ENCODE measurements around the gene IFNGR1. TPM values are rescaled to one million over a fixed set of nuclear protein-coding genes. Genes with fewer than 3 reads are reported as not detected.

IFNGR1 gene
- total RNA-seq, 1 experiment from 2014 or later = 27.1 TPM

- Histone ChIP-seq H3K9me3 (ENCODE audit: control insufficient read depth in 1 of 2, insufficient read depth in 1 of 2, low read depth in 1 of 2, low read length in 2 of 2) (no peaks in the 10 kb centered on the region), H3K4me2 (ENCODE audit: low read length) (no peak overlapping the region), H3K9me2 (ENCODE audit: insufficient read depth) (no peaks in the 10 kb centered on the region), H3K9ac (ENCODE audit: low read length) (no peak overlapping the region), H3K36me3 (ENCODE audit: control insufficient read depth in 1 of 2, insufficient read depth in 2 of 2, low read length in 2 of 2) (no peaks in the 10 kb centered on the region), H3K27me3 (ENCODE audit: insufficient read depth, low read length) (no peaks in the 10 kb centered on the region), H3K27ac (ENCODE audit: low read depth, low read length) (no peak overlapping the region), H4K20me1 (ENCODE audit: insufficient read depth) (no peaks in the 10 kb centered on the region), H3K4me1 (ENCODE audit: control insufficient read depth in 1 of 2, insufficient read depth in 2 of 2, low read length in 2 of 2) (peaks cover 7 to 10% of the 10 kb centered on the region in 2 experiments), H2AFZ (ENCODE audit: low read depth, low read length, poor library complexity, severe bottlenecking) (no peak overlapping the region), H3K4me3 (replicated peaks in 1 of 2; ENCODE audit: low read depth in 1 of 2, low read length in 2 of 2) (no peak overlapping the region), H3K79me2 (ENCODE audit: insufficient read depth, low read length) (no peaks in the 10 kb centered on the region)
- CTCF ChIA-PET = no interaction called here
- RAD21 ChIA-PET (ENCODE audit: low non-redundant PET in 1 of 2, low total read pairs in 2 of 2, uncharacterized antibody in 2 of 2, unreplicated experiment in 2 of 2) = no interaction called here
- POLR2A ChIA-PET = no interaction called here
- ATAC-seq = no peak
- TF ChIP-seq ELF1 (IDR thresholded peaks at IDR 0.05; ENCODE audit: borderline replicate concordance, low read depth) (no peak), SIN3A (IDR thresholded peaks at IDR 0.05; ENCODE audit: low read depth) (no peak), ATF3 (IDR thresholded peaks at IDR 0.05) (no peak), TCF7L2 (IDR thresholded peaks at IDR 0.05; ENCODE audit: borderline replicate concordance, extremely low read depth, insufficient read depth, insufficient read length) (no peak), CTCF (IDR thresholded peaks at IDR 0.05 in 2 of 3, conservative IDR thresholded peaks at IDR 0.05 in 1 of 3; ENCODE audit: borderline replicate concordance in 1 of 3, insufficient read depth in 1 of 3, low read depth in 2 of 3, low read length in 2 of 3) (no peak), POLR2AphosphoS5 (IDR thresholded peaks at IDR 0.05; ENCODE audit: low read depth, low read length) (no peak), ZNF274 (IDR thresholded peaks at IDR 0.05; ENCODE audit: low read depth, low read length) (no peak), REST (IDR thresholded peaks at IDR 0.05; ENCODE audit: low read depth) (no peak), CBX3 (IDR thresholded peaks at IDR 0.05; ENCODE audit: low read depth) (no peak), SP1 (IDR thresholded peaks at IDR 0.05; ENCODE audit: low read depth) (no peak), ZBTB33 (IDR thresholded peaks at IDR 0.05; ENCODE audit: extremely low read depth, insufficient replicate concordance, low read length) (no peak), EZH2phosphoT487 (IDR thresholded peaks at IDR 0.05; ENCODE audit: borderline replicate concordance) (no peak), ZFX (IDR thresholded peaks at IDR 0.05) (no peak), YY1 (IDR thresholded peaks at IDR 0.05; ENCODE audit: extremely low read depth, insufficient replicate concordance, low read depth, low read length) (no peak), MAX (IDR thresholded peaks at IDR 0.05) (no peak), SRF (IDR thresholded peaks at IDR 0.05; ENCODE audit: low read depth) (no peak)
- intact Hi-C loops (cut with micrococcal nuclease) = no loop called here
- no peak for DNase-seq (ENCODE audit: low read depth, low spot score)
- BruUV-seq (replicated peaks) = no TSS peak
These were observed 10.0 kb upstream of the IFNGR1 start for GRCh38 chr6:137229075-137229759.

All from HCT116 (cell line).